Sigmoid colon (tissue), 7 donors: ENCODE results near the gene ADK. TPM values are rescaled to one million over a fixed set of nuclear protein-coding genes. Genes with fewer than 3 reads are reported as not detected.

Experiments used
- DNase-seq: peaks from one replicate; pipeline ENCODE4 v3.0.0-alpha.2; 2019
- H3K27ac ChIP-seq, 4 donors: fragments of 200-600 bp; sonication (generic); one replicate each; pipeline ENCODE4 v1.5.1; 2016 to 2019; ENCODE audit warnings: mild to moderate bottlenecking in 1 of 4
- H3K27me3 ChIP-seq, 3 donors: fragments of 200-600 bp; sonication (generic); one replicate each; pipeline ENCODE4 v1.5.1; 2019; ENCODE audit warnings: mild to moderate bottlenecking in 1 of 3
- H3K36me3 ChIP-seq, 4 donors: fragments of 200-600 bp; sonication (generic); one replicate each; pipeline ENCODE4 v1.5.1; 2016 to 2019
- H3K4me1 ChIP-seq, 4 donors: fragments of 200-600 bp; sonication (generic); one replicate each; pipeline ENCODE4 v1.5.1; 2017 to 2019
- H3K4me3 ChIP-seq, 4 donors: fragments of 200-600 bp; sonication (generic); one replicate each; pipeline ENCODE4 v1.5.1; 2017 to 2019; ENCODE audit warnings: mild to moderate bottlenecking in 2 of 4, moderate library complexity in 1 of 4
- H3K9me3 ChIP-seq, 4 donors: fragments of 200-600 bp in 3 of 4; sonication (generic) in 3 of 4; one replicate each; pipeline versions ENCODE4 v1.5.1 to v1.6.1; 2013 to 2019
- EP300 ChIP-seq, 4 donors: sonication (generic); formaldehyde crosslinking; IDR thresholded peaks; one replicate each; pipeline ENCODE4 v1.6.1; 2017; ENCODE audit warnings: antibody characterized with exemption in 4 of 4
- POLR2A ChIP-seq, 2 donors: fragments of 450-650 bp; IDR thresholded peaks; one replicate each; pipeline ENCODE4 v1.6.1; 2016; ENCODE audit warnings: antibody characterized with exemption in 2 of 2, mild to moderate bottlenecking in 2 of 2, moderate library complexity in 2 of 2
- POLR2AphosphoS5 ChIP-seq, 4 donors: sonication (generic); formaldehyde crosslinking; IDR thresholded peaks; one replicate each; pipeline ENCODE4 v1.6.1; 2017; ENCODE audit warnings: antibody characterized with exemption in 4 of 4
- WGBS, 2 donors: extraction: QIAGEN DNeasy Blood & Tissue Kit; methylation state at CpG; one replicate each; pipeline ENCODE4 v1.1.7; 2013; 5-methylcytosine and 5-hydroxymethylcytosine counted together
- intact Hi-C: fragments of 100-400 bp; cut with DNase I; formaldehyde crosslinking; loops from one replicate; pipeline ENCODE4 v1.15.1; 2023
- polyA plus RNA-seq, 3 donors: library from polyadenylated mRNA; stranded (reverse); fragments of 200-250 nt; gene quantifications; one replicate each; pipeline ENCODE4 v1.2.3, GENCODE V29; 2013
- total RNA-seq, 4 donors: library from RNA; depleted of rRNA; stranded (reverse); fragments of >200 nt; gene quantifications; one replicate each; pipeline ENCODE4 v1.1.0, GENCODE V29; 2016
- TF ChIP-seq, protein P1 (sequence below), 4 experiments: fragments of 450-650 bp in 3 of 4; fragments of 200-600 bp in 1 of 4; IDR thresholded peaks; one replicate each; pipeline ENCODE4 v1.5.1; 2016 to 2019; ENCODE audit warnings: antibody characterized with exemption in 4 of 4, mild to moderate bottlenecking in 3 of 4, moderate library complexity in 2 of 4
- donor health status: healthy with polysubstance abuse.
- donor health status: Bipolar disorder and iron deficiency.
- donor health status: healthy.

The ADK gene
- total and polyA plus RNA-seq, 7 donors, result 15.2 to 31.3 (median 25.3) TPM

GRCh38 chr10:74165530-74165901 is 14.5 kb downstream of the ADK start:
- DNase-seq, result no peak
- Histone ChIP-seq H3K4me1 (no peaks in the 10 kb centered on the region), H3K9me3 (no peaks in the 10 kb centered on the region), H3K4me3 (no peak overlapping the region), H3K36me3 (no peaks in the 10 kb centered on the region), H3K27me3 (no peaks in the 10 kb centered on the region), H3K27ac (no peak overlapping the region)
- TF ChIP-seq, protein P1, sequence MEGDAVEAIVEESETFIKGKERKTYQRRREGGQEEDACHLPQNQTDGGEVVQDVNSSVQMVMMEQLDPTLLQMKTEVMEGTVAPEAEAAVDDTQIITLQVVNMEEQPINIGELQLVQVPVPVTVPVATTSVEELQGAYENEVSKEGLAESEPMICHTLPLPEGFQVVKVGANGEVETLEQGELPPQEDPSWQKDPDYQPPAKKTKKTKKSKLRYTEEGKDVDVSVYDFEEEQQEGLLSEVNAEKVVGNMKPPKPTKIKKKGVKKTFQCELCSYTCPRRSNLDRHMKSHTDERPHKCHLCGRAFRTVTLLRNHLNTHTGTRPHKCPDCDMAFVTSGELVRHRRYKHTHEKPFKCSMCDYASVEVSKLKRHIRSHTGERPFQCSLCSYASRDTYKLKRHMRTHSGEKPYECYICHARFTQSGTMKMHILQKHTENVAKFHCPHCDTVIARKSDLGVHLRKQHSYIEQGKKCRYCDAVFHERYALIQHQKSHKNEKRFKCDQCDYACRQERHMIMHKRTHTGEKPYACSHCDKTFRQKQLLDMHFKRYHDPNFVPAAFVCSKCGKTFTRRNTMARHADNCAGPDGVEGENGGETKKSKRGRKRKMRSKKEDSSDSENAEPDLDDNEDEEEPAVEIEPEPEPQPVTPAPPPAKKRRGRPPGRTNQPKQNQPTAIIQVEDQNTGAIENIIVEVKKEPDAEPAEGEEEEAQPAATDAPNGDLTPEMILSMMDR (IDR thresholded peaks at IDR 0.05), result no peak
- no peak for TF ChIP-seq EP300 (IDR thresholded peaks at IDR 0.05)
- TF ChIP-seq POLR2A (IDR thresholded peaks at IDR 0.05), result no peak
- TF ChIP-seq POLR2AphosphoS5 (IDR thresholded peaks at IDR 0.05), result no peak
- WGBS, 2 donors, result 62 to 68% methylated on average over 2 of the region's 2 CpGs
- intact Hi-C loops, result no loop called here

GRCh38 chr10:74167443-74167842 is 16.4 kb downstream of the ADK start:
- 60 to 76% methylated on average over 1 of the region's 1 CpG for WGBS, 2 donors
- intact Hi-C loops, result no loop called here
- H3K36me3 ChIP-seq, result no peaks in the 10 kb centered on the region
- H3K27ac ChIP-seq, result no peak overlapping the region
- DNase-seq, result no peak
- H3K4me1 ChIP-seq, result no peaks in the 10 kb centered on the region
- H3K27me3 ChIP-seq, result no peaks in the 10 kb centered on the region
- no peaks in the 10 kb centered on the region for H3K9me3 ChIP-seq
- no peak for TF ChIP-seq POLR2AphosphoS5 (IDR thresholded peaks at IDR 0.05)
- TF ChIP-seq, protein P1 (IDR thresholded peaks at IDR 0.05), result no peak
- no peak for TF ChIP-seq POLR2A (IDR thresholded peaks at IDR 0.05)
- TF ChIP-seq EP300 (IDR thresholded peaks at IDR 0.05), result no peak
- H3K4me3 ChIP-seq, result no peak overlapping the region

DNA sequence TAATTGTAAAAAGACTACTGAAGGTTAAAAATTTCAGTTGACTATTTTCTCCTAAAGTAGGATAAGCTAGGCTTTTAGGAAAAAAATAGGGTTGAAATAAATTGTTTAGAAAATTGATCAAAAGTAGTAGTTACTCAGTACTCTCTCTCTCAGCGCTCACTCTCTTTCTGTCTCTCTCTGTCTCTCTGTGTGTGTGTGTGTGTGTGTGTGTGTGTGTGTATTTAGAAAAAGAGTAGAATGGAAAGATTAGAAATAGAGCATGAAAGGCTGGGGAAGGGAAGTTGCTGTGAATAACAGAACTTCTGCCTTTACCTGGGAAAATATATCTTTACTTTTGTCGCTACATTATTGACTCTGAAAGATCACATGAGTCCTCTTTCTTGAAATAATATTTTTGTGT is 20.6 kb downstream of the ADK start:
- intact Hi-C loops, result no loop called here

GRCh38 chr10:74174521-74174920 is 23.5 kb downstream of the ADK start:
- Histone ChIP-seq H3K36me3 (no peaks in the 10 kb centered on the region), H3K4me1 (peaks cover 0 to 14% (median 9%) of the 10 kb centered on the region in 4 donors), H3K4me3 (no peak overlapping the region), H3K9me3 (no peaks in the 10 kb centered on the region), H3K27ac (no peak overlapping the region), H3K27me3 (no peaks in the 10 kb centered on the region)
- no peak for DNase-seq
- TF ChIP-seq EP300 (IDR thresholded peaks at IDR 0.05) (no peak), POLR2AphosphoS5 (IDR thresholded peaks at IDR 0.05) (no peak), POLR2A (IDR thresholded peaks at IDR 0.05) (no peak)
- TF ChIP-seq, protein P1 (IDR thresholded peaks at IDR 0.05), result no peak
- intact Hi-C loops, result no loop called here
- 10 to 53% methylated on average over 3 of the region's 3 CpGs for WGBS, 2 donors

More for the DNA sequence above, 20.6 kb downstream of the ADK start:
- WGBS, 2 donors, result 94 to 98% methylated on average over 2 of the region's 2 CpGs
- Histone ChIP-seq H3K9me3 (no peaks in the 10 kb centered on the region), H3K36me3 (no peaks in the 10 kb centered on the region), H3K4me3 (no peak overlapping the region), H3K4me1 (peaks cover 0 to 7% (median 6%) of the 10 kb centered on the region in 4 donors), H3K27ac (no peak overlapping the region), H3K27me3 (no peaks in the 10 kb centered on the region)
- TF ChIP-seq POLR2AphosphoS5 (IDR thresholded peaks at IDR 0.05) (no peak), EP300 (IDR thresholded peaks at IDR 0.05) (no peak), POLR2A (IDR thresholded peaks at IDR 0.05) (no peak)
- TF ChIP-seq, protein P1 (IDR thresholded peaks at IDR 0.05), result no peak
- DNase-seq, result no peak
